ENCODE measurements around the gene ATL1.

- TF ChIP-seq CTCF (IDR thresholded peaks at IDR 0.05) (no peak), POLR2A (IDR thresholded peaks at IDR 0.05) (no peak)
Observed at GRCh38 chr14:50615056-50615455, 55.1 kb downstream of the ATL1 start.

Data from sigmoid colon (tissue), 3 donors.